Ovary (tissue), 9 donors: ENCODE results near the gene CDK6. TPM values are rescaled to one million over a fixed set of nuclear protein-coding genes. Genes with fewer than 3 reads are reported as not detected.

Experiments used
- DNase-seq, 5 donors: peaks; one replicate each; pipeline ENCODE4 v3.0.0-alpha.2; 2019 to 2020
- H3K27ac ChIP-seq, 2 donors: fragments of 200-600 bp; one replicate each; pipeline versions ENCODE4 v1.5.1 to v1.8.0; 2019 to 2022
- H3K27me3 ChIP-seq: fragments of 200-600 bp; one replicate; pipeline ENCODE4 v1.8.0; 2022
- H3K36me3 ChIP-seq: fragments of 200-600 bp; sonication (generic); one replicate; pipeline ENCODE4 v1.5.1; 2019
- H3K4me1 ChIP-seq: one replicate; pipeline ENCODE4 v1.8.1; 2013; ENCODE audit warnings: mild to moderate bottlenecking, moderate library complexity; ENCODE audit not compliant: insufficient read depth
- H3K4me3 ChIP-seq: fragments of 200-600 bp; sonication (generic); one replicate; pipeline ENCODE4 v1.5.1; 2017
- H3K9me3 ChIP-seq, 2 donors: fragments of 200-600 bp in 1 of 2; sonication (generic) in 1 of 2; one replicate each; pipeline versions ENCODE4 v1.5.1 to v1.8.1; 2013 to 2019; ENCODE audit warnings: mild to moderate bottlenecking in 1 of 2, moderate library complexity in 1 of 2
- EP300 ChIP-seq: sonication (generic); formaldehyde crosslinking; IDR thresholded peaks from one replicate; pipeline ENCODE4 v1.6.1; 2017; ENCODE audit warnings: antibody characterized with exemption
- POLR2A ChIP-seq: fragments of 450-650 bp; IDR thresholded peaks from one replicate; pipeline ENCODE4 v1.6.1; 2017; ENCODE audit warnings: antibody characterized with exemption, mild to moderate bottlenecking, moderate library complexity
- WGBS, 3 donors: extraction: QIAGEN DNeasy Blood & Tissue Kit in 1 of 3; methylation state at CpG; one replicate each; pipeline versions ENCODE4 v1.1.5 to v1.1.7; 2013 to 2017; 5-methylcytosine and 5-hydroxymethylcytosine counted together
- intact Hi-C, 4 donors: fragments of 100-400 bp; cut with DNase I; formaldehyde crosslinking; loops; one replicate each; pipeline versions ENCODE4 v1.11.0 to v1.15.1; 2022 to 2023
- polyA plus RNA-seq, 2 donors: library from polyadenylated mRNA; stranded (reverse); fragments of 200-250 nt in 1 of 2; fragments of 350-450 nt in 1 of 2; fragmentation: Illumina TruSeq in 1 of 2; extraction: RNeasy Lipid Tissue Mini Kit (QIAGEN cat#74804) in 1 of 2; gene quantifications; one replicate each; pipeline ENCODE4 v1.2.3, GENCODE V29; 2013 to 2014
- total RNA-seq, 7 donors: library from RNA; depleted of rRNA in 2 of 7; stranded (reverse); fragments of >200 nt in 2 of 7; fragmentation: NEBNext Ultra II Directional in 3 of 7; extraction: Animal tissue kit (Norgen Biotek cat#: 25700) in 3 of 7; gene quantifications; one replicate each; pipeline versions ENCODE4 v1.1.0 to v1.2.4, GENCODE V29; 2016 to 2023
- TF ChIP-seq, protein P1 (sequence below), 3 donors: fragments of 450-650 bp in 2 of 3; fragments of 200-600 bp in 1 of 3; IDR thresholded peaks; one replicate each; pipeline versions ENCODE4 v1.5.1 to v1.8.0; 2016 to 2022; ENCODE audit warnings: antibody characterized with exemption in 3 of 3, mild to moderate bottlenecking in 1 of 3
- donor health status: DM: no; HTN: no; CAD: no; lungs with moderate emphysema.
- donor health status: DM: no; HTN: no; CAD: no.
- donor health status: Bipolar disorder and iron deficiency.
- donor health status: DM: yes; HTN: yes; CAD: no.
- donor health status: DM: no; HTN: no; CAD: no.
- donor health status: DM: yes; HTN: yes; CAD: no.

CDK6 gene
- total and polyA plus RNA-seq, 9 donors: 1.8 to 20.4 (median 11.2) TPM

DNA sequence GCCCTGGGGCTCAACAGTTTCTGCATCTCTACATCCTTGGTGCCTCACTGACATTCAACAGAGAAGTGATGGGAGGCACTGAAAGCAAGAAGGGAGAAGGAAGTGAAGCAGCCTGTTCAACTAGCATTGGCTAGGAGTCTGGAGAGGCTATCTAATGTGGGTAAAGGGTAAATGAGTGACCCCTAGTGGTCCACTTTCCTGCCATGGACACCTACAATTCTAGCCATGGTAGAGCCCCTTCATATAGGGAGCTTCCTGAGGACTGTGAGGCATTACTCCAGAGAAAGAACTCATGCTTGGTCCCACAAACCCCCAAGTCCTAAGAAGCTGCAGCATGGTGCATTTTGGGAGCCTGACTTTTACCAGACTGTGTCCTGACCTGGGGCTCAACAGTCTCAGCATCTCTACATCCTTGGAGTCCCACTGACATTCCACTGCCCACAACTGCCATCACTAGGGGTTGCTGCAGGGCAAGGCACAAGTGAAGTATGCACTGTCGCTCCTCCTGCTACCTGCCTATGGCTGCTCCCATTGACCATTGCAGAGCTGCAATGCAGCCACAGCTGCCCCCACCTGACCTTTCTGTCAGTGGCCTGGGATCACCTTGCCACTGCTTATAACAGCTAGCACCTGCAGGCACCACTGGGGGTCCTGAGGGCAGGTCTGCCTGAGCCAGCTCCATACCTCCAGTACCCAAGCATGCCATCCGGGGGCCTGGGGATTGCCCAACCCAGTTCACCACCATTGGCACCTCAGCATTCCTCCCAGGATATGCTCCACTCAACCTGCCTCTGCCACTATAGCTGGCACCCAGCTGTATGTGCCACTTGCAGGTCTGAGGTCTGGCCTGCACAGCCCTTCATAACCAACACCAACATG lies 44.1 kb upstream of the CDK6 start:
- no peak overlapping the region for H3K4me3 ChIP-seq
- intact Hi-C loops: no loop called here
- no peaks in the 10 kb centered on the region for H3K36me3 ChIP-seq
- no peaks in the 10 kb centered on the region for H3K9me3 ChIP-seq
- no peaks in the 10 kb centered on the region for H3K27me3 ChIP-seq
- WGBS, 3 donors: 87 to 96% (median 88%) methylated on average over 2 of the region's 2 CpGs
- TF ChIP-seq POLR2A (no peak), EP300 (no peak)
- TF ChIP-seq, protein P1, sequence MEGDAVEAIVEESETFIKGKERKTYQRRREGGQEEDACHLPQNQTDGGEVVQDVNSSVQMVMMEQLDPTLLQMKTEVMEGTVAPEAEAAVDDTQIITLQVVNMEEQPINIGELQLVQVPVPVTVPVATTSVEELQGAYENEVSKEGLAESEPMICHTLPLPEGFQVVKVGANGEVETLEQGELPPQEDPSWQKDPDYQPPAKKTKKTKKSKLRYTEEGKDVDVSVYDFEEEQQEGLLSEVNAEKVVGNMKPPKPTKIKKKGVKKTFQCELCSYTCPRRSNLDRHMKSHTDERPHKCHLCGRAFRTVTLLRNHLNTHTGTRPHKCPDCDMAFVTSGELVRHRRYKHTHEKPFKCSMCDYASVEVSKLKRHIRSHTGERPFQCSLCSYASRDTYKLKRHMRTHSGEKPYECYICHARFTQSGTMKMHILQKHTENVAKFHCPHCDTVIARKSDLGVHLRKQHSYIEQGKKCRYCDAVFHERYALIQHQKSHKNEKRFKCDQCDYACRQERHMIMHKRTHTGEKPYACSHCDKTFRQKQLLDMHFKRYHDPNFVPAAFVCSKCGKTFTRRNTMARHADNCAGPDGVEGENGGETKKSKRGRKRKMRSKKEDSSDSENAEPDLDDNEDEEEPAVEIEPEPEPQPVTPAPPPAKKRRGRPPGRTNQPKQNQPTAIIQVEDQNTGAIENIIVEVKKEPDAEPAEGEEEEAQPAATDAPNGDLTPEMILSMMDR (IDR thresholded peaks at IDR 0.05): no peak
- no peaks in the 10 kb centered on the region for H3K4me1 ChIP-seq
- DNase-seq: no peak
- H3K27ac ChIP-seq: no peak overlapping the region

DNA sequence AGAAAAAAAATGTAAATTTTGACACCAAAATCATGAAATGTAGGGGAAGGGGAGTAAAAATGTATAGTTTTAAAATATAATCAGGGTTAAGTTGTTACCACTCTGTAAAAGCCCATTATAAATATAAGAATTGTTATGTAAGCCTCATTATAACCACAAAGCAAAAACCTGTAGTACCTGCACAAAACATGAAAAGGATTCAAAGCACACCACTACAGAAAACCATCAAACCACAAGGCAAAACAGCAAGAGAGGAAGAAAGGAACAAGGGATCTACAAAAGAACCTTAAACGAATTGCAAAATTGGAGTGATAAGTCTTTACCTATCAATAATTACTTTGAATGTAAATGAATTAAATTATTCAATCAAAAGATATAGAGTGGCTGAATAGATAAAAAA lies 41.0 kb upstream of the CDK6 start:
- Histone ChIP-seq H3K9me3 (no peaks in the 10 kb centered on the region), H3K36me3 (no peaks in the 10 kb centered on the region), H3K27me3 (no peaks in the 10 kb centered on the region), H3K27ac (no peak overlapping the region), H3K4me3 (no peak overlapping the region), H3K4me1 (no peaks in the 10 kb centered on the region)
- TF ChIP-seq POLR2A: no peak
- TF ChIP-seq EP300: no peak
- TF ChIP-seq, protein P1 (IDR thresholded peaks at IDR 0.05): no peak
- no peak for DNase-seq
- intact Hi-C loops: no loop called here
- WGBS, 3 donors: 79 to 88% (median 85%) methylated on average over 1 of the region's 1 CpG

DNA sequence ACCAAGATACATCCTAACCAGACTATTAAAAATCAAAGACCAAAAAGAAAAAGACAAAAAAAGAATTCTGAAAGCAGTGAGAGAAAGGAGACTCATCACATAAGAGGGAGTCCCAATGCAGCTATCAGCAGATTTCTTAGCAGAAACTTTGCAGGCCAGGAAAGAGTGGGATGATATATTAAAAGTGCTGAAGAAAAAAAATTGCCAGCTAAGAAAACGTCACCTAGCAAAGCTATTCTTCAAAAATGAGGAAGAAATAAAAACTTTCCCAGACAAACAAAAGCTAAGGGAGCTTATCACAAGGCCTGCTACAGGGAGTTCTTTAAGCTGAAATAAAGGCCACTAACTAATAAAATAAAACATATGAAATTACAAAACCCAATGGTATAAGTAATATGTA lies 40.5 kb upstream of the CDK6 start:
- Histone ChIP-seq H3K4me1 (no peaks in the 10 kb centered on the region), H3K27me3 (no peaks in the 10 kb centered on the region), H3K27ac (no peak overlapping the region), H3K36me3 (no peaks in the 10 kb centered on the region), H3K9me3 (no peaks in the 10 kb centered on the region), H3K4me3 (no peak overlapping the region)
- 21 to 43% (median 37%) methylated on average over 1 of the region's 1 CpG for WGBS, 3 donors
- intact Hi-C loops: no loop called here
- DNase-seq: no peak
- TF ChIP-seq, protein P1 (IDR thresholded peaks at IDR 0.05): no peak
- TF ChIP-seq EP300 (no peak), POLR2A (no peak)

DNA sequence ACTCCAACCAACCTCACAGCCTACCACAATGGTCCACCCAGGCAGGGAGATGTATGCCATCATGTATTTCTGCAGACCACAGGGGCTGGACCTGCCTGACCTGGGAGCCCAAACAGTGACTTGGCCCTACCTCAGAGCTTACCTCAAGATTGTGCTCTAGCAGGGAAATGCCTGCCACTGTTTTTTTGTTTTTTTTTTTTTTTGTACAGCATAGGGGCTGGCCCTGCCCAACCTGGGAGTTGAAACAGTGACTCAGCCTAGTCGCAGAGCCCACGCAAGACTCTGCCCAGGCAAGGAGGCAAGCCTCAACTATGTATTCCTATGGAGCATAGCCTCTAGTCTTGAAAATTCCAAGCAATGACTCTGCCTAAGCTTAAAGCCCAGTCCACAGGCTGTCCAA lies 39.3 kb upstream of the CDK6 start:
- intact Hi-C loops: no loop called here
- Histone ChIP-seq H3K4me3 (no peak overlapping the region), H3K27ac (no peak overlapping the region), H3K9me3 (no peaks in the 10 kb centered on the region), H3K4me1 (no peaks in the 10 kb centered on the region), H3K36me3 (no peaks in the 10 kb centered on the region), H3K27me3 (no peaks in the 10 kb centered on the region)
- TF ChIP-seq, protein P1 (IDR thresholded peaks at IDR 0.05): no peak
- TF ChIP-seq POLR2A: no peak
- TF ChIP-seq EP300: no peak
- DNase-seq: no peak
- 92 to 100% (median 96%) methylated on average over 2 of the region's 2 CpGs for WGBS, 3 donors
